PC-3 (cell line): Measurements from ENCODE around the gene NCOA1. TPM values are rescaled to one million over a fixed set of nuclear protein-coding genes. Genes with fewer than 3 reads are reported as not detected.

Source experiments
- ATAC-seq: fragments of 200-7000 bp; cut with Tn5 transposase; 2 replicates; pipeline ENCODE4 v1.9.1; 2020; ENCODE audit warnings: mild to moderate bottlenecking, moderate library complexity
- BruUV-seq: library from RNA; stranded (reverse); fragments of 400-500 nt; replicated peaks from 2 replicates; lab custom pipeline; 2021; lab: Mats Ljungman, UMichigan
- CTCF ChIA-PET: fragments of 300-600 bp; sonication (Branson Sonifier 250); formaldehyde crosslinking; loops from one replicate; lab custom pipeline; 2022; ENCODE audit warnings: antibody characterized with exemption; lab: Charles Lee
- POLR2A ChIA-PET: fragments of 300-600 bp; sonication (Branson Sonifier 250); formaldehyde crosslinking; loops from one replicate; lab custom pipeline; 2022; ENCODE audit warnings: antibody characterized with exemption; ENCODE audit not compliant: unreplicated experiment; lab: Charles Lee
- DNase-seq: peaks from one replicate; pipeline ENCODE4 v3.0.0-alpha.2; 2015
- H2AFZ ChIP-seq: fragments of 300-600 bp; sonication (generic); 2 replicates; pipeline ENCODE4 v1.6.0; 2016; ENCODE audit warnings: antibody characterized with exemption, low read length
- H3F3A ChIP-seq: fragments of 300-600 bp; sonication (generic); one replicate; pipeline ENCODE4 v1.6.0; 2017; ENCODE audit warnings: antibody characterized with exemption, low read length, control low read depth, mild to moderate bottlenecking; ENCODE audit not compliant: unreplicated experiment
- H3K27ac ChIP-seq: fragments of 300-600 bp; sonication (generic); 2 replicates; pipeline ENCODE4 v1.5.1; 2016; ENCODE audit warnings: mild to moderate bottlenecking, low read length
- H3K27me3 ChIP-seq: fragments of 300-600 bp; sonication (generic); 2 replicates; pipeline ENCODE4 v1.6.1; 2016; ENCODE audit warnings: low read length, mixed read lengths
- H3K36me3 ChIP-seq: fragments of 300-600 bp; sonication (generic); 2 replicates; pipeline ENCODE4 v1.6.1; 2016; ENCODE audit warnings: low read depth, mixed run types, low read length, mixed read lengths
- H3K4me1 ChIP-seq: fragments of 300-600 bp; sonication (generic); 2 replicates; pipeline ENCODE4 v1.5.1; 2016; ENCODE audit warnings: low read length; ENCODE audit not compliant: insufficient read depth
- H3K4me2 ChIP-seq: fragments of 300-600 bp; sonication (generic); 2 replicates; pipeline ENCODE4 v1.6.0; 2016; ENCODE audit warnings: low read length
- H3K4me3 ChIP-seq: fragments of 300-600 bp; sonication (generic); 2 replicates; pipeline ENCODE4 v1.5.1; 2016; ENCODE audit warnings: mild to moderate bottlenecking, low read length, mixed read lengths
- H3K79me2 ChIP-seq: fragments of 300-600 bp; sonication (generic); 2 replicates; pipeline ENCODE4 v1.6.1; 2017; ENCODE audit warnings: low read length, mixed read lengths
- H3K9ac ChIP-seq: fragments of 300-600 bp; sonication (generic); 2 replicates; pipeline ENCODE4 v1.6.0; 2016; ENCODE audit warnings: mild to moderate bottlenecking, low read length
- H3K9me2 ChIP-seq: fragments of 300-600 bp; sonication (generic); replicated peaks from 2 replicates; pipeline ENCODE4 v1.6.1; 2016; ENCODE audit warnings: mixed run types, low read length, mixed read lengths
- H3K9me3 ChIP-seq: fragments of 300-600 bp; sonication (generic); 2 replicates; pipeline ENCODE4 v1.6.1; 2016; ENCODE audit warnings: low read length, mixed read lengths
- H4K20me1 ChIP-seq: fragments of 300-600 bp; sonication (generic); 2 replicates; pipeline ENCODE4 v1.6.1; 2016; ENCODE audit warnings: low read length, mixed read lengths
- CTCF ChIP-seq: fragments of 300-600 bp; sonication (generic); conservative IDR thresholded peaks from 2 replicates; pipeline ENCODE4 v1.5.1; 2017; ENCODE audit warnings: antibody characterized with exemption, low read depth, mild to moderate bottlenecking, low read length
- EZH2 ChIP-seq: fragments of 300-600 bp; sonication (generic); IDR thresholded peaks from one replicate; pipeline ENCODE4 v1.6.1; 2017; ENCODE audit warnings: antibody characterized with exemption, mild to moderate bottlenecking, low read length; ENCODE audit not compliant: unreplicated experiment
- EZH2phosphoT487 ChIP-seq: fragments of 300-600 bp; sonication (generic); IDR thresholded peaks from 2 replicates; pipeline ENCODE4 v1.6.1; 2018; ENCODE audit warnings: mild to moderate bottlenecking, antibody characterized with exemption, low read length, borderline replicate concordance
- intact Hi-C: fragments of 100-400 bp; cut with micrococcal nuclease; formaldehyde crosslinking; loops from 2 replicates; pipeline ENCODE4 v1.9.0; 2023
- total RNA-seq: library from RNA; depleted of rRNA; stranded (reverse); fragments of >200 nt; gene quantifications from 2 replicates; pipeline ENCODE4 v1.2.3, GENCODE V29; 2014

NCOA1 gene
- total RNA-seq, 1 experiment from 2014 or later, result 7.5 TPM

GRCh38 chr2:24712296-24712695 is 221.2 kb downstream of the NCOA1 start:
- no peak for DNase-seq
- Histone ChIP-seq H2AFZ (no peak overlapping the region), H3K9me2 (no peaks in the 10 kb centered on the region), H3K4me1 (peaks cover 9% of the 10 kb centered on the region), H3K27me3 (no peaks in the 10 kb centered on the region), H3K4me3 (no peak overlapping the region), H3K9ac (no peak overlapping the region), H4K20me1 (no peaks in the 10 kb centered on the region), H3K9me3 (no peaks in the 10 kb centered on the region), H3K4me2 (no peak overlapping the region), H3K27ac (no peak overlapping the region), H3K36me3 (no peaks in the 10 kb centered on the region), H3K79me2 (no peaks in the 10 kb centered on the region), H3F3A (no peaks in the 10 kb centered on the region)
- POLR2A ChIA-PET, result no interaction called here
- CTCF ChIA-PET, result no interaction called here
- TF ChIP-seq EZH2phosphoT487, result no peak
- TF ChIP-seq EZH2, result no peak
- TF ChIP-seq CTCF, result no peak
- intact Hi-C loops, result no loop called here
- ATAC-seq, result no peak
- BruUV-seq, result no TSS peak

- POLR2A ChIA-PET, result no interaction called here
- Histone ChIP-seq H3K27me3 (no peaks in the 10 kb centered on the region), H4K20me1 (no peaks in the 10 kb centered on the region), H3K79me2 (no peaks in the 10 kb centered on the region), H3K9me2 (no peaks in the 10 kb centered on the region), H3K4me3 (no peak overlapping the region), H3F3A (no peaks in the 10 kb centered on the region), H3K4me2 (no peak overlapping the region), H3K4me1 (0 out of 2 replicates have a peak, but pooled peaks cover 6% of the 10 kb centered on the region), H2AFZ (no peak overlapping the region), H3K9ac (no peak overlapping the region), H3K27ac (no peak overlapping the region), H3K36me3 (no peaks in the 10 kb centered on the region), H3K9me3 (no peaks in the 10 kb centered on the region)
- TF ChIP-seq EZH2 (no peak), CTCF (no peak), EZH2phosphoT487 (no peak)
- CTCF ChIA-PET, result no interaction called here
- no peak for ATAC-seq
- no peak for DNase-seq
- no TSS peak for BruUV-seq
- intact Hi-C loops, result no loop called here
Observed at GRCh38 chr2:24717263-24717951, 226.4 kb downstream of the NCOA1 start.

- ATAC-seq (no peak), DNase-seq (no peak)
- no peak for TF ChIP-seq EZH2phosphoT487
- no peak for TF ChIP-seq EZH2
- no peak for TF ChIP-seq CTCF
- no peaks in the 10 kb centered on the region for H3K79me2 ChIP-seq
- peaks cover 11% of the 10 kb centered on the region; the same call in 1 of the 2 replicates for H3K4me1 ChIP-seq
- no peak overlapping the region for H2AFZ ChIP-seq
- no peak overlapping the region for H3K9ac ChIP-seq
- no peak overlapping the region for H3K4me3 ChIP-seq
- CTCF ChIA-PET, result no interaction called here
- H3K9me3 ChIP-seq, result no peaks in the 10 kb centered on the region
- POLR2A ChIA-PET, result no interaction called here
- H3K9me2 ChIP-seq, result no peaks in the 10 kb centered on the region
- no peaks in the 10 kb centered on the region for H4K20me1 ChIP-seq
- H3K36me3 ChIP-seq, result no peaks in the 10 kb centered on the region
- H3F3A ChIP-seq, result no peaks in the 10 kb centered on the region
- H3K27ac ChIP-seq, result no peak overlapping the region
- H3K27me3 ChIP-seq, result no peaks in the 10 kb centered on the region
- intact Hi-C loops, result no loop called here
- no TSS peak for BruUV-seq
- H3K4me2 ChIP-seq, result no peak overlapping the region
Observed at GRCh38 chr2:24720310-24720709, 229.3 kb downstream of the NCOA1 start.
